Stromal cell of bone marrow (primary cell): ENCODE measurements around the gene CST7.
"Not testable (repeated sequence)": the region's sequence is repeated elsewhere in the genome, so short reads cannot be mapped to it uniquely, and the experiment has no call there.

Source experiments
- DNase-seq: peaks from one replicate; pipeline ENCODE4 v3.0.0-alpha.2; 2012; ENCODE audit warnings: low read depth

CST7 gene, protein sequence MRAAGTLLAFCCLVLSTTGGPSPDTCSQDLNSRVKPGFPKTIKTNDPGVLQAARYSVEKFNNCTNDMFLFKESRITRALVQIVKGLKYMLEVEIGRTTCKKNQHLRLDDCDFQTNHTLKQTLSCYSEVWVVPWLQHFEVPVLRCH

GRCh38 chr20:24948939-24949679 lies at the start of gene CST7:
CST7 (plus strand) TSS chr20:24949269; CDS start chr20:24949506, 237 bp downstream.
- no peak for DNase-seq

GRCh38 chr20:24906806-24907205 lies 42.3 kb upstream of the CST7 start:
- DNase-seq = no peak

- DNase-seq = no peak
Measured at GRCh38 chr20:24908642-24909041, 40.4 kb upstream of the CST7 start.

- DNase-seq = no peak
Measured at GRCh38 chr20:24909086-24909780, 39.8 kb upstream of the CST7 start.

GRCh38 chr20:24909861-24910260 lies 39.2 kb upstream of the CST7 start:
- no peak for DNase-seq

GRCh38 chr20:24910461-24910860 lies 38.6 kb upstream of the CST7 start:
- no peak for DNase-seq

- DNase-seq = no peak
Measured at GRCh38 chr20:24911461-24911860, 37.6 kb upstream of the CST7 start.

- no peak for DNase-seq
Measured at GRCh38 chr20:24912397-24913075, 36.5 kb upstream of the CST7 start.

DNA sequence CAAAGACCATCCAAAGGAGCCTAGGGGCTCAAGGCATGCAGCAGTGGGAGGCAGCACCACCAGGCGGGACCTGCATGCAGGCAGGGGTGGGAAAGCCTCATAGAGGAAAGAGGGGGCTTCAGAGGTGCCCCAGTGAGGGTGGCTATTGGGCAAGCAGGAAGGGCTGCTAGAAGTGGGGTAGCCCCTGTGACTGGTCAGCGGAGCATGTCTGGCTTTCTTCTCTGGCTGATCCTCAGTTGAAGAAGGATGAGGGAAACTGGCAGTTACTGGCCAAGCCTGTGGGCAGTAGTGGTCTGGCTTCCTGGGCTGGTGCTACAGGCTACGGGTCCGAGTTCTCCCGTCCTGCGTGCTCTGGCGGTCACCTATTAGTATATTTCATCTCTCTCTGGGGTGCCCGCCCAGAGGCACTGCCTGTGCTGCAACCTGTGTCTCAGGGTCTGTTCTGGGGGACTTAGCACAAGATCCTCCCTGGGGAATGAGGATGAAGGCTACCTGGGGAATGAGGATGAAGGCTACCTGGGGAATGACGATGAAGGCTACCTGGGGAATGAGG lies 35.9 kb upstream of the CST7 start:
- DNase-seq = no peak

- DNase-seq = no peak
Measured at GRCh38 chr20:24914388-24915241, 34.5 kb upstream of the CST7 start.

DNA sequence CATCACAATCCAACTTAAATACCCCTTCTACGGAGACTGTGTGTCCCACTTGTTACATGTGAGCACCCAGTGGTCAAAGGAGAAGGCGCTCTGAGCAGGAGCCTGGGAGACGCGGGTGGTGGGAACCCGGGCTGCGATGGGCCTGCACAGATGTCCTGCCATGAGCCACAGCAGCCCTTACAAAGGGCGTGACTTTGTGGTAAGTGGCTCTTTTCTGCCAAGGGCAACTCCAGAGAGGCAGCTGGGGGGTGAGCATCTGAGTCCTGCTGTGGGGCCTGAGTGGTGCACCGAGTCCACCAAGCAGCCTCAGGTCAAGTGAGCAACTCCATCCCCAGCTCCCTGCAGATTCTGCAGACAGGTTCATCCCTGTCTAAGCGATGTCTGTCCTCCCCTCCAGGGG lies 33.6 kb upstream of the CST7 start:
- DNase-seq = no peak

- no peak for DNase-seq
Measured at GRCh38 chr20:24915892-24916291, 33.2 kb upstream of the CST7 start.

DNA sequence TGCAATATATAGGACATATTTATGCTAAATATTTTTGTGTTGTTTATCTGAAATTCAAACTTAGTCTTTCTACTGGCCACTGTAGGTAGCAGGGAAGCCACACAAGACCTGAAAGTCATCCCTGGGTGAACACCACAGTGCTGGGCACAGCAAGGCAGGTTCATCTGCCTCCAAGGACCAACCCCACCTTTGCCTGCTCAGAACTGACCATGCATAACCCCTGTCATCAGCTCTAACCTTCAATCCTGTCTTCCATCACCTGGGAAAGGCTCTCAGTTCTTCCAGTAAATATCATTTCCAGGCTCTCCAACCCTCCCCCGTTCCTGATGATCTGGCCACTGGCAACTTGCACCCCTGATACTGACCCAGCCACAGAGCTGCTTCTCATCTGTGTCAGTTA lies 32.7 kb upstream of the CST7 start:
- DNase-seq = no peak

GRCh38 chr20:24917056-24917455 lies 32.0 kb upstream of the CST7 start:
- no peak for DNase-seq

DNA sequence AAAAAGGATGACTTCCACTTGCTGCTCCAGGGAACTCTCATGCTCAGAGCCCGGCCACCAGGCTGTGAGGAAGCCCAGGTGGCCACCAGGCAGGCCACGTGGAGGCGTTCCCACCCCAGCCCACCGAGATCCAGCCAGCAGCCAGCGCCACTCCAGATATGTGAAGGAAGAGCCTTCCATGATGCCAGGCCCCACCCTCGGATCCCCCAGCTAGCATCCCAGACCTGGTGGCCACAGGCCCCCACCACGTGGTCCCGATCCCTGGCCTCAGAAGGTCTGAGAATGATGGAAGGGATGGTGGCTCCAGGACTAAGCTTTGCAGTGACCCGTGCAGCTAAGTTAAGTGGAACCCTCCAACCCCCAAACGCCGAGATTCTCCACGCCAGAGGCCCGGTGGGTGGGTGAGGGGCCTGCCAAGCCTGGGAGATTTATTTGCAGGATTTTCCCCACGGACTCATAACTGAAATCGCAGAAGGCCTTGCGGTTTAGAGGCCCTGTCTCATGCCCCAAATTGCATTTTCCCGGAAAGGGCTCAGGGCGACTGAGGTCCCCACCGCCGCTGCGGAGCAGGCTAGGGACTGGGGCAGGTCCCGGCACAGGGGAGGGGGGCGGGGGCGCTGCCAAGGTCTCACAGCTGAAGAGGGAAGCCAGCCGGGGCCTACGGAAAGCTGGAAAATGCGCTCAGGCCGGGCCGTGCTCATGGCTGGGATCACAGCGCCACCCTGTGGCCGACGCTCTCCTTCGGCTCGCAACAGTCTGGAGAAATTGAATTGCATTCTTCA lies 31.1 kb upstream of the CST7 start:
- DNase-seq = peak; percentile 35

DNA sequence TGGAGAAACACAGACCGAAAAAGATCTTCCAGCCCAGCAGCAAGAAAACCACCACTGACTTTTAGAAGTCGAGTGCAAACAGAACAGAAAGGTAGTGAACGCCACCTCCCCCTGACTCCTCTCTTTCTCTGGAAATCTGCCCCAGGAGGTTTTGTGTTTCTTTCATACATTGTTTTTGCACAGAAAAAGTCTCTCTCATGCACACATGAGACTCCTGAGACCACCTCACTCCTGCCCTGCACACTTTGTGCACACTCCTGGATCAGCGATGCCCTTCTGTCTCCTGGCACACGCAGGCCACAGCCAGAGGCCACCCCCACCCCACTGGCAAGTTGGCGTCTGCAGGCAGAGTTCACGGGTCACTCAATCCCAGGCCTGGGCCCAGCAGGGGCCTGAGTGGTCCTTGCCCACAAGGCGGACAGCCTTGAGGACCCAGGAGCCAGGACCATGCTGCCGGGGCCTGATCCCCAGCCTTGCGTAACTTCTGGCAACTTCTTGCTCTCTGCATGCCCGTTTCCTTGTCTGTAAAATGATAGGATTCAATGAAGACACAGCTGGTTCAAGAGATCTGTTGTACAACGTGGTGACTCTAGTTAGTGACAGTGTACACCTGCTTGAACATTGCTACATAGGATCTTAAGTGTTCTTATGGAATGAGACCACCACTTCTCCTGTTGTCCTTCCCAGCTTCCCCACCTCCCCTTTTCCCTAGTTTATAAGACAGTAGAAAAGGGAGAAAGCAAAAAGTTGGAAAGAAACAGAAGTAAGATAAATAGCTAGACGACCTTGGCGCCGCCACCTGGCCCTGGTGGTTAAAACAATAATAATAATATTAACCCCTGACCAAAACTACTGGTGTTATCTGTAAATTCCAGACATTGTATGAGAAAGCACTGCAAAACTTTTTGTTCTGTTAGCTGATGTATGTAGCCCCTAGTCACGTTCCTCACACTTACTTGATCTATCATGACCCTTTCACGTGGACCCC lies 30.2 kb upstream of the CST7 start:
- DNase-seq = no peak

DNA sequence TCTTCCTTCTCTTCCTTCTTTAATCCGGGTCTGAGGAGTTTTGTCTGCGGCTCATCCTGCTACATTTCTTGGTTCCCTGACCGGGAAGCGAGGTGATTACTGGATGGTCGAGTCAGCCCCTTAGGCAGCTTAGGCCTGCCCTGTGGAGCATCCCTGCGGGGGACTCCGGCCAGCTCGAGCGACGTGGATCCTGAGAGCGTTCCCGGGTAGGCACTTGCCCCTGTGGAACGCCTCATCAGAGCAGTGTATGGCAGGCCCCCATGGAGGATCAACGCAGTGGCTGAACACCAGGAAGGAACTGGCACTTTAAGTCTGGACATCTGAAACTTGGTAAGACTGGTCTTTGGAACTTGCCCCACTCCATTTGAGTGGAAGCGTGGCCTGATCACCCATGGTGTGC lies 29.4 kb upstream of the CST7 start:
- not testable (repeated sequence) for DNase-seq

- DNase-seq = not testable (repeated sequence)
Measured at GRCh38 chr20:24920706-24921105, 28.4 kb upstream of the CST7 start.

- not testable (repeated sequence) for DNase-seq
Measured at GRCh38 chr20:24929259-24929658, 19.8 kb upstream of the CST7 start.
